Measurements from ENCODE around the gene PHLDA3.
"Not testable (repeated sequence)": the region's sequence is repeated elsewhere in the genome, so short reads cannot be mapped to it uniquely, and the experiment has no call there.

The PHLDA3 gene

GRCh38 chr1:201475130-201475529, 6.1 kb upstream of the PHLDA3 start:
- ChIA-PET CTCF (interaction anchor here (10.2 kb wide), 2 partner anchors 28 to 32 kb away, joined by 234 to 685 read pairs; partner anchors contain the start of gene CSRP1), POLR2A (no interaction called here)
- DNase-seq (ENCODE audit: extremely low spot score) = no peak
- TF ChIP-seq, protein P1, sequence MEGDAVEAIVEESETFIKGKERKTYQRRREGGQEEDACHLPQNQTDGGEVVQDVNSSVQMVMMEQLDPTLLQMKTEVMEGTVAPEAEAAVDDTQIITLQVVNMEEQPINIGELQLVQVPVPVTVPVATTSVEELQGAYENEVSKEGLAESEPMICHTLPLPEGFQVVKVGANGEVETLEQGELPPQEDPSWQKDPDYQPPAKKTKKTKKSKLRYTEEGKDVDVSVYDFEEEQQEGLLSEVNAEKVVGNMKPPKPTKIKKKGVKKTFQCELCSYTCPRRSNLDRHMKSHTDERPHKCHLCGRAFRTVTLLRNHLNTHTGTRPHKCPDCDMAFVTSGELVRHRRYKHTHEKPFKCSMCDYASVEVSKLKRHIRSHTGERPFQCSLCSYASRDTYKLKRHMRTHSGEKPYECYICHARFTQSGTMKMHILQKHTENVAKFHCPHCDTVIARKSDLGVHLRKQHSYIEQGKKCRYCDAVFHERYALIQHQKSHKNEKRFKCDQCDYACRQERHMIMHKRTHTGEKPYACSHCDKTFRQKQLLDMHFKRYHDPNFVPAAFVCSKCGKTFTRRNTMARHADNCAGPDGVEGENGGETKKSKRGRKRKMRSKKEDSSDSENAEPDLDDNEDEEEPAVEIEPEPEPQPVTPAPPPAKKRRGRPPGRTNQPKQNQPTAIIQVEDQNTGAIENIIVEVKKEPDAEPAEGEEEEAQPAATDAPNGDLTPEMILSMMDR (IDR thresholded peaks at IDR 0.05; ENCODE audit: control extremely low read depth, extremely low read depth, low read depth, missing control alignments) = no peak

DNA sequence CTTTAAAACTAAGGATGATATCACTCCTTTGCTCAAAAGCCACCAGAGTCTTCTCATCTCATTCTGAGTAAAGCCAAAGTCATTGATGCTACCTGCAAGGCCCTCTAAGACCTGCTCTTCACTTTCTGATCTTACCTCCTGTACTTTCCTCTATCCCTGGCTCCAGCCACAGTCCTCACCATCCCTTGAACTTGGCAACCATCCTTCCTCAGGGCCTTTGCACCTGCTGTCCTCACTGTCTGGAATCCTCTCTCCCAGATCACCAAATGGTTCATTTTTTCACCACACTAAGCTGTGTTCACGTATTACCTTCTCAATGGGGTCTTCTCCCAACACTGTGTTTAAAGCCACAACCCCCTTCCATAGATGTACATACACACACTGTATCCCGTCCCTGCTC, 4.3 kb upstream of the PHLDA3 start:
- TF ChIP-seq, protein P1 (IDR thresholded peaks at IDR 0.05; ENCODE audit: control extremely low read depth, extremely low read depth, low read depth, missing control alignments) = no peak
- ChIA-PET CTCF (interaction anchor here (1.4 to 3.4 kb wide), 4 partner anchors 9 to 39 kb away, joined by 3 to 18 read pairs (median 7); no protein-coding TSS in a partner anchor), POLR2A (no interaction called here)
- DNase-seq (ENCODE audit: extremely low spot score) = no peak

DNA sequence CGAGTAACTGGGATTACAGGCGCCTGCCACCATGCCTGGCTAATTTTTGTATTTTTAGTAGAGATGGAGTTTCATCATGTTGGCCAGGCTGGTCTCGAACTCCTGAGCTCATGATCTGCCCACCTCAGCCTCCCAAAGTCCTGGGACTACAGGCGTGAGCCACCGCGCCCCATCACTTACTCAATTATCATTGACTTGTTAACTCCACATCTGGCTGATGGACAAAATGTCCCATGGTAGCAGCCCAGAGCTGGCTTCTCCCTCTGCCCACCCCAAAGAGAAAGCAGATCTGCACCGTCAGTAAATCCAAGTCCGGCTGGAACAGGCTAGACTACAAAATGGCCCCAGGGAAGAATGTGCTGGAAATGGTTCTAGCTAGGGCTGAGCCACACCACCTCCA, 3.3 kb upstream of the PHLDA3 start:
- POLR2A ChIA-PET; DNase-seq (ENCODE audit: extremely low spot score): not testable (repeated sequence)
- CTCF ChIA-PET = interaction anchor here (1.4 to 3.4 kb wide), 5 partner anchors 10 to 40 kb away, joined by 3 to 18 read pairs (median 4); no protein-coding TSS in a partner anchor

- CTCF ChIA-PET = interaction anchor here (1.2 to 3.4 kb wide), 5 partner anchors 10 to 41 kb away, joined by 4 to 18 read pairs (median 4); no protein-coding TSS in a partner anchor
- POLR2A ChIA-PET = no interaction called here
- no peak for DNase-seq (ENCODE audit: extremely low spot score)
- TF ChIP-seq, protein P1 (IDR thresholded peaks at IDR 0.05; ENCODE audit: control extremely low read depth, extremely low read depth, low read depth, missing control alignments) = no peak
These were observed 2.8 kb upstream of the PHLDA3 start for GRCh38 chr1:201471772-201472171.

DNA sequence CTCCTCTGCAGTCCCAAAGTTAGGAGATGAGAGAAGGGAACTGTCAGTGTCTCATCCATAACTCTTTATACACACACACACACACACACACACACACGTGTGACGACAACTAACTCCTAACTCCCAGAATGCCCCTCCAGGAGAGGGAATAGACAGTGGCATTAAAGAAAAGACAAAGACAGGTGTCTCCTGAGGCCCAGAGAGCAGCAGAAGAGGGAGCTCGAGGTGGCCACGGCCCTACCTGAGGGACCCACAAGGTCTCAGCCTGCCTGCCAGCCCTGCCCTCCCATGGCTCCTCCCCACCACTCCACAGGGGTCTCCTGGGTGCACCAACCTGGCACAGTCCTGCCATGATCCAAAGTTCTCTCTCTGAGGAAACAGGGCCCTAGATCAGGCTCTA, 1.6 kb upstream of the PHLDA3 start:
- TF ChIP-seq, protein P1 (IDR thresholded peaks at IDR 0.05; ENCODE audit: control extremely low read depth, extremely low read depth, low read depth, missing control alignments) = no peak
- ChIA-PET CTCF (interaction anchor here (1.2 to 3.4 kb wide), 2 partner anchors 11 to 22 kb away, joined by 4 to 18 read pairs; no protein-coding TSS in a partner anchor), POLR2A (no interaction called here)
- DNase-seq (ENCODE audit: extremely low spot score) = no peak

DNA sequence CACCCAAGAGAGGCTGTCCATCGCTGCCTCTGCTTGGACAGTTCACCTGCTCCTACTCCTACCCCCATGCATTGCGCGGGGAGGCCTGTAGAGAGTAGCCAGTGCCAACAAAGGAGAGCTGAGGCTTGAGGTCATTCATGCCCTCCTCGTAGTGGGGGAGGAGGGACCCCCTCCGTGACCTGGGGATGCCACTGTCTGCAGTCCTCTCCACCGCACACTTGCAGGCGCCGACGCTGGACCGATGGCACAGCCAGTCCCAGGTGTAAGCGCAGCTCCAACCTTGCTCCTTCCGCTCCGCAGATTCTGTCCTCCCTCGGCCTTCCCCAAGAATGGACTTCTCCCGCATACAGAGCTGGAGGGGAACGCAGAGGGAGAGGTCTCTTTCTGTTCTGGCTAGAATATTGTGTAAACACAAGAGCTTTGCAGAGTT, 672 bp upstream of the PHLDA3 start:
- no peak for DNase-seq (ENCODE audit: extremely low spot score)
- TF ChIP-seq, protein P1 (IDR thresholded peaks at IDR 0.05; ENCODE audit: control extremely low read depth, extremely low read depth, low read depth, missing control alignments) = no peak
- CTCF ChIA-PET = interaction anchor here (1.4 to 6.1 kb wide), 6 partner anchors 12 to 43 kb away, joined by 3 to 57 read pairs (median 17); no protein-coding TSS in a partner anchor
- POLR2A ChIA-PET = no interaction called here

GRCh38 chr1:201468501-201468843, 516 bp downstream of the PHLDA3 start:
- CTCF ChIA-PET = interaction anchor here (1.4 to 6.1 kb wide), 8 partner anchors 11 to 44 kb away, joined by 3 to 57 read pairs (median 9); no protein-coding TSS in a partner anchor
- POLR2A ChIA-PET = no interaction called here
- TF ChIP-seq, protein P1 (IDR thresholded peaks at IDR 0.05; ENCODE audit: control extremely low read depth, extremely low read depth, low read depth, missing control alignments) = peak; percentile 0
- peak; percentile 61 for DNase-seq (ENCODE audit: extremely low spot score)
